HUES48 (cell line): ENCODE measurements around the gene VPS37D.
"Not testable (repeated sequence)": the region's sequence is repeated elsewhere in the genome, so short reads cannot be mapped to it uniquely, and the experiment has no call there.

Experiments used
- H3K27ac ChIP-seq: one replicate; pipeline ENCODE4 v1.7.0; 2013; ENCODE audit warnings: low read depth, low read length, inconsistent platforms
- H3K27me3 ChIP-seq: 2 replicates; pipeline ENCODE4 v1.6.1; 2013; ENCODE audit warnings: mild to moderate bottlenecking, low read length; ENCODE audit not compliant: control insufficient read depth, insufficient read depth
- H3K36me3 ChIP-seq: 2 replicates; pipeline ENCODE4 v1.6.1; 2013; ENCODE audit warnings: low read length; ENCODE audit not compliant: control insufficient read depth, insufficient read depth
- H3K4me1 ChIP-seq: 2 replicates; pipeline ENCODE4 v1.6.1; 2013; ENCODE audit warnings: mild to moderate bottlenecking, low read length; ENCODE audit not compliant: control insufficient read depth, insufficient read depth
- H3K4me3 ChIP-seq: 2 replicates; pipeline ENCODE4 v1.5.1; 2013; ENCODE audit warnings: mild to moderate bottlenecking, low read depth, low read length
- H3K9ac ChIP-seq: 2 replicates; pipeline ENCODE4 v1.6.1; 2013; ENCODE audit warnings: mild to moderate bottlenecking, low read depth, low read length, moderate library complexity
- H3K9me3 ChIP-seq: 2 replicates; pipeline ENCODE4 v1.6.1; 2013; ENCODE audit warnings: low read length; ENCODE audit not compliant: control insufficient read depth, insufficient read depth

Gene VPS37D

DNA sequence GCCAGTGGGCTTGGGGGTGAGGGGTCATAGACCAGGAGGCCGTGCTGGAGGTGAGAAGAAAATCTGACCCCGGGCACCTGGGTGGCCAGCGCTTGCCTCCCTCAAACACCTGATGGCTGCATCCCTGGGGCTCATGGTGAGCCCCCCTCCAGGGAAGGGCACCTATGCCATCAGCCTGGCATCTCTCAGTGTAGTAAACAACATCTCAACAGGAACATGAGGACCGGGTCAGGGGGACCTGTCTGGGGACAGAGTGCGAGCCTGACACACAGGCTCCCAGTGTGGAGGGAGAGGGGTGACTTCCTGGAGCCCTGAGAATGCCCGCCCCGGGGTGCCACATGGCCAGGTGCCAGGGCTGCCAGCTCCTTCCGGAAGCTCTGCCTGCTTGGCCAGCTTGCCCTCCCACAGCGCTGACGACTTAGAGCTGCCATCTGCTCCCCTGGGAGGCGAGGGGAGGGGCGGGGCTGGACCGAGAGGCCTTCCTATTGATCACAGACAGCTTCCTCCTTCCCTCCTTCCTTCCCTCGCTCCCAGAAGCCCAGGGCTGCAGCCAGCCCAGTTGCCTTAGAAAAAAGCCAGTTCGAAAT is 39.5 kb downstream of the VPS37D start:
- H3K4me1 ChIP-seq, result peaks cover 15% of the 10 kb centered on the region; the same call in 1 of the 2 replicates
- no peaks in the 10 kb centered on the region for H3K27me3 ChIP-seq
- no peak overlapping the region for H3K9ac ChIP-seq
- H3K36me3 ChIP-seq, result peaks cover 5% of the 10 kb centered on the region; the same call in 1 of the 2 replicates
- no peaks in the 10 kb centered on the region for H3K9me3 ChIP-seq
- no peak overlapping the region for H3K27ac ChIP-seq
- no peak overlapping the region for H3K4me3 ChIP-seq

DNA sequence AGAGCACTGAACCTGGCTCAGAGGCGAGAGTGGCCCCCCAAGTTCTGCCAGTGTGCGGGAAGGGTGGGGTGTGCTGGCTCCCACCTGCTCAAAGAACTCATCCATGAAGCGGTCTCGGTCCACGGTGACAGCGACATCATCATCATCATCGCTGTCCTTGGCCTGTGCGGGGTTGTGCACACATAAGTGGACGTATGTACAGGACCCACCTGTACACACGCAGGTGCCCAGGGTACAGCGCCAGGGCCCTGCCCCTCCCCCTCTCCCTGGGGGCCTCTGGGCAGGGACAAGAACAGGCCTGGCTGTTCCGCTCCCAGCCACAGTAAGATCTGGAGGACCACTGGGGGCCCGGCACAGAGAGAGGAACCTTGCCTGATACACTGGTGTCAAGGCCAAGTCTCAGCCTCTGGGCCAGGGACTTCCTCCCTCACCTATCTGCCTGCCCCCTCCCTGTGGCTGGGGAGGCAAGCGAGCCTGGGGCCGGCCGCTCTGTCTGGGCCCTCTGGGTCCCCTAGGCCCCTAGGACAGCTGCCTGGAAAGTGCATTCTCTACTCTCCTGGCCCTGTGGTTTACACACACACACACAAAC is 41.4 kb downstream of the VPS37D start:
- H3K4me3 ChIP-seq, result no peak overlapping the region

DNA sequence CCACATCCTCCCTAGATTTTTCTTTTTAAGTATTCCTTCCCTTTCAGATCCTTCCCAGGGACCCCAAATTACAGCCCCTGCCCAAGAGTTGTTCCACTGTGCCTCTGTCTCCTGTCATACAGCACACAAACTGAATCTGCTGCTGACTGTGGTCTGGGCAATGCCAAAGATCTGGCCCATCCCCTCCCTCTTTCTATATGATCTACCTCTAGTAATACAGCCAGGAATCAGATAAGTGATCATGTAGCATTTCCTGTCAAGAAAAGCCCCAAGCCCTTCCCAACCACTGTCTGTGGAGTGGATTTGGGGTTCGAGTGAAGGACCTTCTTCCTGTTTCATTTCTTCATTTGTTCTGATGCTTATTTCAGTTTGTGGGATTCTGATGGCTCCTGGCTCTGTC is 45.1 kb downstream of the VPS37D start:
- H3K36me3 ChIP-seq, result no peaks in the 10 kb centered on the region
- H3K27ac ChIP-seq, result no peak overlapping the region
- H3K4me3 ChIP-seq, result no peak overlapping the region
- no peak overlapping the region for H3K9ac ChIP-seq
- no peaks in the 10 kb centered on the region for H3K4me1 ChIP-seq
- H3K9me3 ChIP-seq, result no peaks in the 10 kb centered on the region
- H3K27me3 ChIP-seq, result no peaks in the 10 kb centered on the region

More for the DNA sequence above, 41.4 kb downstream of the VPS37D start:
- Histone ChIP-seq H3K4me1 (0 out of 2 replicates have a peak, but pooled peaks cover 7% of the 10 kb centered on the region), H3K9ac (no peak overlapping the region), H3K9me3 (no peaks in the 10 kb centered on the region), H3K27ac (no peak overlapping the region), H3K27me3 (no peaks in the 10 kb centered on the region), H3K36me3 (no peaks in the 10 kb centered on the region)

DNA sequence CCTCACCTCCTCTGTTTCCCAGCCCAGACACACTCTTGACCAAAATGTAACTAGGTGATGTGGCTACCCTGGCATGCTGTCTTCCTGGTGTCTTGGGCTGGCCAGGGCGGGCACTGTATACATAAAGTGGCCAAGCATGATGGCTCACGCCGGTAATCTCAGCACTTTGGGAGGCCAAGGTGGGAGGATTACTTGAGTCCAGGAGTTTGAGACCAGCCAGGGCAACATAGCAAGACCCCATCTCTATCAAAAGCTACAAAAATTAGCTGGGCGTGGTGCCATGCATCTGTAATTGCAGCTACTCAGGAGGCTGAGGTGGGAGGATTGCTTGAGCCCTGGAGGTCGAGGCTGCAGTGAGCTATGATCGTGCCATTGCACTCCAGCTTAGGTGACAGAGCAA is 45.7 kb downstream of the VPS37D start:
- not testable (repeated sequence) for H3K36me3 ChIP-seq, H3K9me3 ChIP-seq, H3K9ac ChIP-seq, H3K4me1 ChIP-seq, H3K27ac ChIP-seq, H3K27me3 ChIP-seq, H3K4me3 ChIP-seq

DNA sequence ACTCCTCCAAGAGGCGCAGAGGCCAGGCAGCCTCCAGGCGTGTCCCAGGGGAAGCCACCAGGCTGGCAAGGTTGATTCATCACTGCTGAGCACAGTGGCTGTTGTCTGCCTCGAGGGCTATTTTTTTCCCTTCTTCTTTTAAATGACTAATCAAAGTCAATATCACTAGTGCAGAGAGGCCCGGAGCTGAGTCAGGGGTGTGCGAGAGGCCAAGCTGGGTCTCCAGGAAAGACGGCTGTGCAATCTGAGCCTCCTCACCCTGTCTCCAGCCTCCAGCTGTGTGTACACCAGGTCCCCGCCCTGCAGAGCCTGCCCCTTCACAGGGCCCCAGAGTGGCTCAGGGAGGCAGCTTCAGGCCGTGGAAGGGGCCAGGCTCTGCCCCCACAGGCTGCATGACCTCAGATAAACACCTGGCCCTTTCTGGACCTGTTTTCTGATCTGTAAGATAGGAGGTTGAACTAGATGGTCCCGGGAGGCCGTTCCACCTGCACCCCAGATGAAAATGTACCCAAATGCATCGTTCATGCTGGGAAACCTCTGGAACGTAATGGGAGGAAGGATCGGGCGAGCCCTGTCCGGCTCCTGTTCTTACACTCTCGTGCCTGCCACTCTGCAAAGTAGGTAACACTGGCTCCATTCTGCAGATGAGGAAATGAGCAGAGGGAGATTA is 48.2 kb downstream of the VPS37D start:
- no peak overlapping the region for H3K9ac ChIP-seq
- H3K9me3 ChIP-seq, result no peaks in the 10 kb centered on the region
- no peak overlapping the region for H3K4me3 ChIP-seq
- H3K27ac ChIP-seq, result no peak overlapping the region
- no peaks in the 10 kb centered on the region for H3K36me3 ChIP-seq
- peaks cover 17% of the 10 kb centered on the region; the same call in 1 of the 2 replicates for H3K27me3 ChIP-seq
- H3K4me1 ChIP-seq, result no peaks in the 10 kb centered on the region

DNA sequence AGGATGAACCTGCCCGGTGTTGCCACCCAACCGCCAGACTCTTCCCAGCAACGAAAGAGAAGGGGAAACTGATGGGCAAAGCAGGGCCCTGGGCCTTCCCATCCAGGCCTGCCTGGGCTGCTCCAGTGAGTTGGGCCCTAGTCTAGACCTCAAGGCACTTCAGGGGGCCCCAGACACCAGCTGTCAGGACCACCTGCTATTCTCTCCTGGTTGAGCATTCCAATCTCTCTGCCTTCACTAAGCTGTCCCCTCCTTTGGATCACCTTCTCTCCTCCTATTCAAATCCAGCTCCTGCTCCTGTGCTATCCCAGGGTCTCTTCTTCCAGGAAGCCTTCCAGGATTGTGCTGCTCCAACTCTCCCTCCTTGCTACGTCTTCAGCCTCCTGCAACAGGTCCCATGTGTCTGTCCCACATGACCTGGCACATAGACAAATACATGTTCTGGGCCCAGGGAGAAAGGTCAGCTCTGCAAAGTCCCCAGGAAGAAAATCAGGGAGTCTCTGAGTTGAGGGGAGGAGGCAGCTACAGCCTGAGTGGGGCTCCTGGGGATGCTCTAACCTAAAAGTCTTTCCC is 48.8 kb downstream of the VPS37D start:
- H3K4me3 ChIP-seq, result no peak overlapping the region
- H3K9ac ChIP-seq, result no peak overlapping the region
- no peaks in the 10 kb centered on the region for H3K36me3 ChIP-seq
- H3K4me1 ChIP-seq, result no peaks in the 10 kb centered on the region
- no peaks in the 10 kb centered on the region for H3K9me3 ChIP-seq
- H3K27ac ChIP-seq, result no peak overlapping the region
- peaks cover 17% of the 10 kb centered on the region; the same call in 1 of the 2 replicates for H3K27me3 ChIP-seq

DNA sequence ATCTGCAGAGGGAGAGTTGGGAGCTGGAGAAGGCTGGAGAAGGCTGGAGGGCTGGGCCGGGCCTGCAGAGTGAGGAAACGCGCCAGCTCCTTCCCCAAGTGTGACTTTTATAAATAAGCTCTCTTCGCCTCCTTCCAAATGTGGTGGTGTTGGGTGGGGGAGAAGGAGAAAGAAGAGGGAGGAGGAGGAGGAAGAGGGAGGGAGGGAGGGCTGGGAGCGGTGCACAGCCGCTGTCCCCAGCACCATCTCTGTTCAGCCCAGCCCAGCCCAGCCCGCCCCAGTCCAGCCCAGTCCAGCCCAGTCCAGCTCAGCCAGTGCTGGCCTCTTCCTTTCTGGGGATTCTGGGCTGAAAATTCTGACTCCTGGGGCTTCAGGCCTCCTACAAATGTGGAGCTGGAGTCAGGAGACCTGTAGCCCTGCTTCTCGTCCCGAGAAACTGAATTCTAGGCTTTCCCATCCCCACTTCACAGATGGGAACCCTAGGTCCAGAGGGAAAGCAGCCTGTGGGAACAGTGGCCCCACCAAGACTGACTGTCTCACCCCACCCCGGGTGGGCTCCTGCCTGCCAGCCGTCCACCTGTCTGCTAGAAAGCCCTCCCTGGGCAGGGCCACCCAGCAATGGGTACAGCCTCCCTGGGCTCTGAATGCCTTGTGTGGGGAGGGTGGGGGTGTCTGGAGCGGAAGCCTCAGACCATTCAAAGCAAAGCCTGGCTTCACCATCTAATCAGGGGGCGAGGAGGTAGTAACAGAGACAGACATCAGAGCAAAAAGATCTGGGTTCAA is 49.6 kb downstream of the VPS37D start:
- no peak overlapping the region for H3K9ac ChIP-seq
- no peaks in the 10 kb centered on the region for H3K4me1 ChIP-seq
- peaks cover 17% of the 10 kb centered on the region; the same call in 1 of the 2 replicates for H3K27me3 ChIP-seq
- no peaks in the 10 kb centered on the region for H3K9me3 ChIP-seq
- no peak overlapping the region for H3K27ac ChIP-seq
- no peaks in the 10 kb centered on the region for H3K36me3 ChIP-seq
- H3K4me3 ChIP-seq, result no peak overlapping the region

DNA sequence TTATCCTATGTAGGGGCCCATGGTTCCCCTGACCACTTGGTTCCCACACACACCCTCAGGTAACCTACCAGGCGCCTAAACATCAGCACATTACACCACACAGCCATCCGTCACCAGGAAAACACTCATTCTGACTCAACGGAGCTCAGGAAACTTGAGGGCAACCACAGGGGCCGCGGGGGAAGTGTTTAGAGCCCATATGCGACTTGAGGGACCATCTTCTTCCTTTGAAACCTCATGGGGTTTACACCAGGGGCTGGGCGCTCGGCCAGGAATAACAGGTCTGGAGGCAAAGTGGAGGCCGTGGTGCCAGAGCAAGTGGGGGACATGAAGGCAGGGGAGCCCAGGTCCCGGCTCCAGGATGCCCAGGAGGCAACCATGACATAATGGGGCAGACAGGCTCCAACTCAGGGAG is 50.4 kb downstream of the VPS37D start:
- no peak overlapping the region for H3K27ac ChIP-seq
- H3K36me3 ChIP-seq, result no peaks in the 10 kb centered on the region
- no peaks in the 10 kb centered on the region for H3K9me3 ChIP-seq
- no peak overlapping the region for H3K4me3 ChIP-seq
- H3K9ac ChIP-seq, result no peak overlapping the region
- H3K27me3 ChIP-seq, result peaks cover 17% of the 10 kb centered on the region; the same call in 1 of the 2 replicates
- no peaks in the 10 kb centered on the region for H3K4me1 ChIP-seq

DNA sequence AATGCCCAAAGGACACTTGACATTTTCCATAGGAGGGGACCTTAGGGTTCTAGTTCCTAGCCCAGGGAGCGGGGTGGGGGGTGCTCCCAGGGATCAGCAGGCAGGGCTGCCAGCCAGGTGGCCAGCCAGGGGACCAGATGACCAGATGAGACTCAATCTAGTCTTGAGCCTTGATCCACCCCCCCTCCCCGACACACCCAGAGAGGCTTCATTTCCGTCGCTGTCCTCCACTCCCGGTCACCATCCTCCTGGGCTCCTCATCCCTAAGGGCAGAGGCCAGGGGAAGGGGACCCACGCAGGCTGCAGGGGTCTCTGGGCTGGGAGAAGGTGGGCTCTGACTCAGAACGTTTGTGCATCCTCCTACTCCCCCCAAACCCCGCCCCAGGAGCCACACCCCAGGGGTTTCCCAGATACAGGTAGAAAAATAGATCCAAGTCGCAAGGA is 50.8 kb downstream of the VPS37D start:
- Histone ChIP-seq H3K4me1 (no peaks in the 10 kb centered on the region), H3K27ac (no peak overlapping the region), H3K4me3 (peak overlapping the region; percentile 76; the same call in 1 of the 2 replicates), H3K9me3 (no peaks in the 10 kb centered on the region), H3K9ac (no peak overlapping the region), H3K36me3 (no peaks in the 10 kb centered on the region), H3K27me3 (peaks cover 17% of the 10 kb centered on the region; the same call in 1 of the 2 replicates)

DNA sequence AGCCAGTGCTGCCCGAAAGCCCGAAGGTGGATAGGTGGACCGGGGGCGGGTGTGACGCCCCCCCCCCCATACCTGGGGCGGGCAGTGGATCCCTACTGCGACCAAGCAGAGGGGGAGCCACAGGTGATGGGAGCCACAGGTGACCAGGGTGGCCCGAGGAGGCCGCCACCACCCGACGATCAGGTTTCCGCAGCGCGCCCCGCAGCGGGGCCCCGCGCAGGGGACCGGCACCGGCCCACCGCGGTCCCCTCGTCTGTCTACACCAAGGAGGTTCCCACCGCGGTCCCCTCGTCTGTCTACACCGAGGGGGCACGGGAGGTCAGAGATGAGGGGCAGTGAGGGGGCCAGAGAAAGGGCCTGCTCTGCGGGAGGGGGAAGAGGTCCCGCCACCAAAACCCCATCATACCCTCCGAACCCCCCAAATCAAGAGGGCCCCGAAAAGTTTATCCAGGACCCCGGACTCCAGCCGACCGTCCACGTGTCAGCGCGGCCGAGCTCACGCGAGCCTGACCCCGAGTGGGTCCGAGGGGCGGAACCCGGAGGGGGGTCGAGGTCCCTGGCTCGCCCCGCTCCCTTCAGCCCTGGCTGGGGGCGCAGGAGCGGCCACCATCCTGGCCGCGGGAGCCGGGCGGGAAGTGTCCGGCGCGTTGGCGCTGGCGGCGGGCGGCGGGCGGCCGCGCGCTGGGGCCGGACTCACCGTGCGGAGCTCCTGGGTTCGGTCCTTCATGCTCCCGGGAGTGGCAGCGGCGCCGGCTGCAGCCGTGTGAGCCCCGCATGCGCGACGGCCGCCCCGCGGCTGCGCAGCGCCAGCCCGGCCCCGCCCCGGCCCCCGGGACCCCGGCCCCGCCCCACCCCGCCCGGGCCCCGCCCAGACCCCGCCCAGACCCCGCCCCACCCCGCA is 51.5 kb downstream of the VPS37D start, which contains the start of gene STX1A:
TSS of gene STX1A (minus strand) at position 765 of the 901 bp plus-strand sequence. CDS start at position 727, 38 bp downstream.
- no peaks in the 10 kb centered on the region for H3K4me1 ChIP-seq
- H3K27me3 ChIP-seq, result peaks cover 17% of the 10 kb centered on the region; the same call in 1 of the 2 replicates
- peak within 1 kb of the TSS; percentile 76 for H3K4me3 ChIP-seq
- no peak within 1 kb of the TSS for H3K27ac ChIP-seq
- H3K9ac ChIP-seq, result no peak within 1 kb of the TSS
- no peaks in the 10 kb centered on the region for H3K9me3 ChIP-seq
- no peaks in the 10 kb centered on the region for H3K36me3 ChIP-seq
